Esophagus squamous epithelium (tissue), 5 donors: ENCODE results near the gene STARD13. TPM values are rescaled to one million over a fixed set of nuclear protein-coding genes. Genes with fewer than 3 reads are reported as not detected.

Experiments
- DNase-seq: peaks from one replicate; lab custom pipeline; 2025; lab: John Stamatoyannopoulos, UW
- H3K27ac ChIP-seq, 4 donors: fragments of 200-600 bp; sonication (generic); one replicate each; pipeline ENCODE4 v1.5.1; 2016 to 2019; ENCODE audit warnings: mild to moderate bottlenecking in 1 of 4
- H3K27me3 ChIP-seq, 4 donors: fragments of 200-600 bp; sonication (generic); 1 replicate in 3 of 4; 2 replicates in 1 of 4; pipeline versions ENCODE4 v1.5.1 to v1.6.0; 2017 to 2021; ENCODE audit warnings: antibody characterized with exemption in 1 of 4
- H3K36me3 ChIP-seq, 3 donors: fragments of 200-600 bp; sonication (generic); one replicate each; pipeline ENCODE4 v1.5.1; 2016 to 2019
- H3K4me1 ChIP-seq, 3 donors: fragments of 200-600 bp; sonication (generic); one replicate each; pipeline ENCODE4 v1.5.1; 2017 to 2019
- H3K4me3 ChIP-seq, 4 donors: fragments of 200-600 bp; sonication (generic); 1 replicate in 3 of 4; 2 replicates in 1 of 4; pipeline ENCODE4 v1.5.1; 2016 to 2019; ENCODE audit warnings: mild to moderate bottlenecking in 2 of 4, moderate library complexity in 1 of 4
- H3K9me3 ChIP-seq, 3 donors: fragments of 200-600 bp; sonication (generic); one replicate each; pipeline ENCODE4 v1.5.1; 2016 to 2019
- POLR2A ChIP-seq, 4 donors: fragments of 450-650 bp; IDR thresholded peaks; one replicate each; pipeline ENCODE4 v1.6.1; 2017; ENCODE audit warnings: antibody characterized with exemption in 4 of 4, mild to moderate bottlenecking in 4 of 4, moderate library complexity in 3 of 4
- WGBS, 2 donors: methylation state at CpG; one replicate each; pipeline ENCODE4 v1.1.5; 2018; 5-methylcytosine and 5-hydroxymethylcytosine counted together
- intact Hi-C: fragments of 100-400 bp; cut with DNase I; formaldehyde crosslinking; loops from one replicate; pipeline ENCODE4 v1.15.0; 2022
- total RNA-seq, 4 donors: library from RNA; depleted of rRNA; stranded (reverse); fragments of >200 nt; gene quantifications; one replicate each; pipeline ENCODE4 v1.1.0, GENCODE V29; 2016
- TF ChIP-seq, protein P1 (sequence below), 6 experiments: fragments of 450-650 bp in 4 of 6; fragments of 200-600 bp in 2 of 6; sonication (generic) in 2 of 6; IDR thresholded peaks; one replicate each; pipeline ENCODE4 v1.5.1; 2016 to 2019; ENCODE audit warnings: antibody characterized with exemption in 6 of 6, mild to moderate bottlenecking in 4 of 6, moderate library complexity in 4 of 6
- donor health status: DM: yes; HTN: yes; CAD: no.

STARD13 gene
- total RNA-seq, 4 donors from 2014 or later: 1.3 to 18.7 (median 4.4) TPM

DNA sequence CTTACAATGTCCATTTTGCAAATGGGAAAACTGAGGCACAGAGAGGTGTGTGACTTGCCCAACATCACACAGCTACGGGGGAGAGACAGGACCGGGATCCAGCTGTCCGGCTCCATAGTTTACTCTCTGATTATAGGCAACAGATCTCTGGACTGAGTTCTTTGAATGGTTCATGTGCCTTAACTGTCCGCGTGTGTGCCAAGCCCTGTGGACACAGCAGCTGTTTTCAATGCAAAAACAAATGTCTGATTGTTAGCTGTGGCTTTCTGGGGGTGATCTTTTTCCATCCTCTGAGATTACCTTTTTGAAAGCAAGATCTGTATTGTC is 175.2 kb downstream of the STARD13 start:
- peak overlapping the region in 1 of 4 donors; percentile 5 for H3K4me3 ChIP-seq
- peak overlapping the region; percentile 44 to 80 (median 70) for H3K27ac ChIP-seq
- peaks cover 0 to 68% (median 39%) of the 10 kb centered on the region in 3 donors for H3K4me1 ChIP-seq
- no peaks in the 10 kb centered on the region for H3K27me3 ChIP-seq
- 74 to 88% methylated on average over 5 of the region's 5 CpGs for WGBS, 2 donors
- no peak for DNase-seq
- peaks cover 4 to 48% (median 5%) of the 10 kb centered on the region in 3 donors for H3K36me3 ChIP-seq
- no peaks in the 10 kb centered on the region for H3K9me3 ChIP-seq
- TF ChIP-seq, protein P1, sequence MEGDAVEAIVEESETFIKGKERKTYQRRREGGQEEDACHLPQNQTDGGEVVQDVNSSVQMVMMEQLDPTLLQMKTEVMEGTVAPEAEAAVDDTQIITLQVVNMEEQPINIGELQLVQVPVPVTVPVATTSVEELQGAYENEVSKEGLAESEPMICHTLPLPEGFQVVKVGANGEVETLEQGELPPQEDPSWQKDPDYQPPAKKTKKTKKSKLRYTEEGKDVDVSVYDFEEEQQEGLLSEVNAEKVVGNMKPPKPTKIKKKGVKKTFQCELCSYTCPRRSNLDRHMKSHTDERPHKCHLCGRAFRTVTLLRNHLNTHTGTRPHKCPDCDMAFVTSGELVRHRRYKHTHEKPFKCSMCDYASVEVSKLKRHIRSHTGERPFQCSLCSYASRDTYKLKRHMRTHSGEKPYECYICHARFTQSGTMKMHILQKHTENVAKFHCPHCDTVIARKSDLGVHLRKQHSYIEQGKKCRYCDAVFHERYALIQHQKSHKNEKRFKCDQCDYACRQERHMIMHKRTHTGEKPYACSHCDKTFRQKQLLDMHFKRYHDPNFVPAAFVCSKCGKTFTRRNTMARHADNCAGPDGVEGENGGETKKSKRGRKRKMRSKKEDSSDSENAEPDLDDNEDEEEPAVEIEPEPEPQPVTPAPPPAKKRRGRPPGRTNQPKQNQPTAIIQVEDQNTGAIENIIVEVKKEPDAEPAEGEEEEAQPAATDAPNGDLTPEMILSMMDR (IDR thresholded peaks at IDR 0.05): no peak
- TF ChIP-seq POLR2A (IDR thresholded peaks at IDR 0.05): no peak
- intact Hi-C loops: no loop called here

DNA sequence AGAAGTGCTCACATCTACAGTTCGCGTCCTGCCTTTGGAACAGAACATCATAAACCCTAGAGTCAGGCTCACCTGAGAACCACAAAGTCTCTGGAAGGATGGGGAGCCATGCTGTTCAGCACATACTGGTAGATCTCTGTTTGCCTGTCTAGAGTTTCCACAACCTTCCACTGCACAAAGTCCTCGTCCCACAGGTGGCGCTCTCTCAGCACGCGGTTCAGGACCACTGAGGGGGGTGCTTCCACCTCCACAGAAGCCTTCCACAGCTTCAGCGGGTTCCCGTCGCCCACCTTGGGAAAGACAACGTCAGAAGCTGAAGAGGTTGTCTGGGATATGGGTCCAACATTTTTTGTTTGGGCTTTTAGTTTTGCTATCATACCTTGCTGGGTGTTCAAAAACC is 175.8 kb downstream of the STARD13 start:
- intact Hi-C loops: no loop called here
- Histone ChIP-seq H3K27ac (peak overlapping the region; percentile 44 to 80 (median 70)), H3K9me3 (no peaks in the 10 kb centered on the region), H3K27me3 (no peaks in the 10 kb centered on the region), H3K4me1 (peaks cover 0 to 68% (median 39%) of the 10 kb centered on the region in 3 donors), H3K36me3 (peaks cover 4 to 48% (median 5%) of the 10 kb centered on the region in 3 donors), H3K4me3 (peak overlapping the region in 1 of 4 donors; percentile 5)
- DNase-seq: no peak
- 78 to 87% methylated on average over 10 of the region's 10 CpGs for WGBS, 2 donors
- TF ChIP-seq, protein P1 (IDR thresholded peaks at IDR 0.05): no peak
- no peak for TF ChIP-seq POLR2A (IDR thresholded peaks at IDR 0.05)

DNA sequence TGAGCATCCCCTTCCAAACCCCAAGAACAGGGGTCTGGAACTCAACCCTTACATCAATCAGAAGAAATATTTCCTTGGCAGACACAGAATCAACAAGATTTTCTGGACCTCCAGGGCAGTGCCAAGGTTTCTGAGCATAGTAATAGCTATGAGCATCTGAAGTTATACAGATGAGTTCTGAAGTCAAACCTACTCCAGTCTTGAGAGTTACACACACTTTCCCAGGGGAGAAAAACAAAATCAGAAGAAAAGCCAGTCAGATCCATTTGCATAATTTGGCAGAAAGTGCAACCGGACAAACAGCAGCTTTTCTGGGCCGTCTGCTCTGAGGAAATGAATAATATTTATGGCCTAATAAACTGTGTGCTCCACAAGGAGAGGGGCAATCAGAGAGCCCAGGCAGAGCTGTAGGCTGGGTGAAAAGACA is 176.3 kb downstream of the STARD13 start:
- no peaks in the 10 kb centered on the region for H3K27me3 ChIP-seq
- no peaks in the 10 kb centered on the region for H3K9me3 ChIP-seq
- H3K36me3 ChIP-seq: peaks cover 4 to 52% (median 5%) of the 10 kb centered on the region in 3 donors
- peaks cover 0 to 68% (median 39%) of the 10 kb centered on the region in 3 donors for H3K4me1 ChIP-seq
- H3K27ac ChIP-seq: peak overlapping the region; percentile 44 to 80 (median 70)
- TF ChIP-seq, protein P1 (IDR thresholded peaks at IDR 0.05): no peak
- TF ChIP-seq POLR2A (IDR thresholded peaks at IDR 0.05): no peak
- 61 to 92% methylated on average over 2 of the region's 2 CpGs for WGBS, 2 donors
- DNase-seq: no peak
- H3K4me3 ChIP-seq: no peak overlapping the region
- intact Hi-C loops: no loop called here

DNA sequence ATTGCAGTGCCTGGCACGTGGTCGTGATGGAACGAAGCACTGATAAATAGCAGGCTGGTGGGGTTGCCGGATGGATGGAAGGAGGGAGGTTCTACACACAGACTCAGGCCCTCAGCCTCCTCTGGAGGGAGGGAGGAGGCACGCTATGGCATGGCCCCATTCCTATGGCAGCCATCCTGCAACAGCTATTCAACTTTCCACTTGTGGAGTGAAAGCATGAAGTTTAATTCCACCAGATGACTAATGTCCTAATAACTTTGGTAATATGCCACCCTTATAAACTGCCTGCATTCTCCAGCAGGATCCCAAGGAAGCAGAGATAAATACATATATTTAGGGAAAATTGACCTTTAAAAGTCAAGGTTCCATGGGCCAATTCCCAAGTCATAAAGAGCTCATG is 176.9 kb downstream of the STARD13 start:
- no peak overlapping the region for H3K4me3 ChIP-seq
- H3K36me3 ChIP-seq: peaks cover 4 to 46% (median 5%) of the 10 kb centered on the region in 3 donors
- no peak for DNase-seq
- no peaks in the 10 kb centered on the region for H3K9me3 ChIP-seq
- H3K27ac ChIP-seq: peak overlapping the region in 3 of 4 donors; percentile 18 to 74 (median 67)
- intact Hi-C loops: no loop called here
- no peaks in the 10 kb centered on the region for H3K27me3 ChIP-seq
- 63 to 67% methylated on average over 2 of the region's 5 CpGs for WGBS, 2 donors
- TF ChIP-seq, protein P1 (IDR thresholded peaks at IDR 0.05): no peak
- no peak for TF ChIP-seq POLR2A (IDR thresholded peaks at IDR 0.05)
- H3K4me1 ChIP-seq: peaks cover 0 to 66% (median 39%) of the 10 kb centered on the region in 3 donors

DNA sequence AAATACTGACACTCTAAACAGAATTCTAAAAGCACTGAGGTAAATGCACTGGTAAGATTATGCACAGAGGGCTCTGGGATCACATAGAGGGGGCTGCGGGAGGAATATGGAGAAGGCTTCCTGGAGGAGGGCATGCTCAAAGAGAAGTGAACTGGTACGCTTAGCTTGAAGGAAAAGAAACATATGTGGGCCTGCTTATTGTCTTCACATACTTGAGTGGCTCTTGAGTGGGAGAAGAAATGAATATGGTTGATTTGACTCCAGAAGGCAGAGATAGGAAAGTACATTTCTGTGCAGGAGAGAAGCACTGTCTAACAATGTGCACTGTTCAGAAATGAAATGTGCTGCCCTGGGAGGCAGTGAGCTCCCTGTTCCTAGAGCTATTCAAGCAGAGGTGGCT is 178.2 kb downstream of the STARD13 start:
- TF ChIP-seq, protein P1 (IDR thresholded peaks at IDR 0.05): no peak
- H3K27ac ChIP-seq: peak overlapping the region in 3 of 4 donors; percentile 26 to 71 (median 67)
- WGBS, 2 donors: 78 to 84% methylated on average over 2 of the region's 2 CpGs
- H3K36me3 ChIP-seq: peaks cover 4 to 37% (median 5%) of the 10 kb centered on the region in 3 donors
- no peaks in the 10 kb centered on the region for H3K9me3 ChIP-seq
- no peaks in the 10 kb centered on the region for H3K27me3 ChIP-seq
- no peak overlapping the region for H3K4me3 ChIP-seq
- no peak for DNase-seq
- intact Hi-C loops: no loop called here
- H3K4me1 ChIP-seq: peaks cover 0 to 54% (median 29%) of the 10 kb centered on the region in 3 donors
